WTC11 (cell line): ENCODE results near the gene CREB3. TPM values are rescaled to one million over a fixed set of nuclear protein-coding genes. Genes with fewer than 3 reads are reported as not detected.

Source experiments
- ATAC-seq: fragments of 200-7000 bp; cut with Tn5 transposase; 2 replicates; pipeline ENCODE4 v1.10.0; 2021; ENCODE audit warnings: mild to moderate bottlenecking, moderate library complexity
- CTCF ChIA-PET: fragments of 300-600 bp; sonication (Branson Sonifier 250); formaldehyde crosslinking; loops from one replicate; lab custom pipeline; 2021; ENCODE audit warnings: antibody characterized with exemption; lab: Charles Lee
- POLR2A ChIA-PET: fragments of 350-600 bp; sonication (Branson Sonifier 250); formaldehyde crosslinking; loops from one replicate; lab custom pipeline; 2021; ENCODE audit warnings: antibody characterized with exemption; lab: Charles Lee
- DNase-seq: peaks from one replicate; pipeline ENCODE4 v3.0.0; 2021; ENCODE audit warnings: low spot score
- H3K27ac Mint-ChIP-seq: 2 replicates; pipeline ENCODE4 v1.8.0; 2021; ENCODE audit warnings: mixed read lengths
- H3K27me3 Mint-ChIP-seq: 2 replicates; pipeline ENCODE4 v1.8.0; 2021; ENCODE audit warnings: low read depth, mild to moderate bottlenecking, moderate library complexity, mixed read lengths
- H3K36me3 Mint-ChIP-seq: 2 replicates; pipeline ENCODE4 v1.8.0; 2021; ENCODE audit warnings: mixed read lengths
- H3K4me1 Mint-ChIP-seq: 2 replicates; pipeline ENCODE4 v1.8.0; 2022; ENCODE audit warnings: mixed read lengths
- H3K4me3 Mint-ChIP-seq: 2 replicates; pipeline ENCODE4 v1.8.0; 2021; ENCODE audit warnings: mild to moderate bottlenecking, moderate library complexity, mixed read lengths
- H3K9me3 Mint-ChIP-seq: 2 replicates; pipeline ENCODE4 v1.8.0; 2021; ENCODE audit warnings: mixed read lengths
- ETV6 ChIP-seq: sonication (generic); formaldehyde crosslinking; IDR thresholded peaks from 2 replicates; pipeline ENCODE4 v1.8.1; 2022; ENCODE audit warnings: mild to moderate bottlenecking, missing genetic modification reagents
- FOXJ3 ChIP-seq: sonication (generic); formaldehyde crosslinking; IDR thresholded peaks from 2 replicates; pipeline ENCODE4 v1.9.0; 2021; ENCODE audit warnings: missing genetic modification reagents, mild to moderate bottlenecking, borderline replicate concordance
- FOXP1 ChIP-seq: sonication (generic); formaldehyde crosslinking; IDR thresholded peaks from 2 replicates; pipeline ENCODE4 v1.8.0; 2022; ENCODE audit warnings: missing genetic modification reagents, mild to moderate bottlenecking, moderate library complexity, borderline replicate concordance
- GTF2I ChIP-seq: fragments of 250-450 bp; sonication (Bioruptor Pico); conservative IDR thresholded peaks from 2 replicates; pipeline ENCODE4 v1.4.0; 2021; ENCODE audit warnings: mild to moderate bottlenecking
- HMGA2 ChIP-seq: fragments of 250-450 bp; sonication (Bioruptor Pico); IDR thresholded peaks from 2 replicates; pipeline ENCODE4 v1.4.0; 2021; ENCODE audit warnings: mild to moderate bottlenecking, moderate library complexity
- JUN ChIP-seq: sonication (generic); formaldehyde crosslinking; IDR thresholded peaks from 2 replicates; pipeline ENCODE4 v1.8.0; 2023; ENCODE audit warnings: mild to moderate bottlenecking, missing genetic modification reagents
- MXD4 ChIP-seq: fragments of 250-450 bp; sonication (Bioruptor Pico); IDR thresholded peaks from 2 replicates; pipeline ENCODE4 v1.8.0; 2021; ENCODE audit warnings: mild to moderate bottlenecking, moderate library complexity, borderline replicate concordance
- NFE2L1 ChIP-seq: sonication (generic); formaldehyde crosslinking; IDR thresholded peaks from 2 replicates; pipeline ENCODE4 v1.8.1; 2023; ENCODE audit warnings: missing genetic modification reagents
- NR3C1 ChIP-seq: sonication (generic); formaldehyde crosslinking; conservative IDR thresholded peaks from 2 replicates; pipeline ENCODE4 v1.8.1; 2023; ENCODE audit warnings: low read depth, mild to moderate bottlenecking, missing genetic modification reagents
- SMAD3 ChIP-seq: sonication (generic); formaldehyde crosslinking; IDR thresholded peaks from 2 replicates; pipeline ENCODE4 v1.8.0; 2022; ENCODE audit warnings: missing genetic modification reagents, mild to moderate bottlenecking, borderline replicate concordance
- SMAD4 ChIP-seq: sonication (generic); formaldehyde crosslinking; IDR thresholded peaks from 2 replicates; pipeline ENCODE4 v1.8.0; 2022; ENCODE audit warnings: mild to moderate bottlenecking, missing genetic modification reagents
- SOX15 ChIP-seq: fragments of 250-450 bp; sonication (Bioruptor Pico); IDR thresholded peaks from 2 replicates; pipeline ENCODE4 v1.9.0; 2021; ENCODE audit warnings: mild to moderate bottlenecking
- SP1 ChIP-seq: sonication (generic); formaldehyde crosslinking; conservative IDR thresholded peaks from 2 replicates; pipeline ENCODE4 v1.8.1; 2022; ENCODE audit warnings: missing genetic modification reagents
- TP53 ChIP-seq: sonication (generic); formaldehyde crosslinking; IDR thresholded peaks from 2 replicates; pipeline ENCODE4 v1.8.1; 2023; ENCODE audit warnings: mild to moderate bottlenecking, missing genetic modification reagents
- ZNF121 ChIP-seq: sonication (generic); formaldehyde crosslinking; IDR thresholded peaks from 2 replicates; pipeline ENCODE4 v1.8.0; 2023; ENCODE audit warnings: missing genetic modification reagents
- ZNF138 ChIP-seq: sonication (generic); formaldehyde crosslinking; conservative IDR thresholded peaks from 2 replicates; pipeline ENCODE4 v1.8.1; 2022; ENCODE audit warnings: mild to moderate bottlenecking, moderate library complexity, missing genetic modification reagents
- ZNF317 ChIP-seq: sonication (generic); formaldehyde crosslinking; IDR thresholded peaks from 2 replicates; pipeline ENCODE4 v1.8.1; 2023; ENCODE audit warnings: low read depth, mild to moderate bottlenecking, moderate library complexity, missing genetic modification reagents, borderline replicate concordance
- total RNA-seq: library from RNA; stranded (reverse); gene quantifications from 3 replicates; pipeline ENCODE4 v1.2.3, GENCODE V29; 2021
- TF ChIP-seq, protein P1 (sequence below): sonication (generic); formaldehyde crosslinking; IDR thresholded peaks from 2 replicates; pipeline ENCODE4 v1.8.1; 2023; ENCODE audit warnings: mild to moderate bottlenecking, missing genetic modification reagents
- TF ChIP-seq, protein P2 (sequence below): sonication (generic); formaldehyde crosslinking; IDR thresholded peaks from 2 replicates; pipeline ENCODE4 v1.8.1; 2023; ENCODE audit warnings: mild to moderate bottlenecking, missing genetic modification reagents
- TF ChIP-seq, protein P3 (sequence below): sonication (generic); formaldehyde crosslinking; IDR thresholded peaks from 2 replicates; pipeline ENCODE4 v1.8.1; 2022; ENCODE audit warnings: mild to moderate bottlenecking, missing genetic modification reagents, moderate library complexity, borderline replicate concordance
- TF ChIP-seq, protein P4 (sequence below): sonication (generic); formaldehyde crosslinking; IDR thresholded peaks from 2 replicates; pipeline ENCODE4 v1.8.0; 2022; ENCODE audit warnings: missing genetic modification reagents

The CREB3 gene
- total RNA-seq, 1 experiment from 2014 or later, result 21.4 TPM

DNA sequence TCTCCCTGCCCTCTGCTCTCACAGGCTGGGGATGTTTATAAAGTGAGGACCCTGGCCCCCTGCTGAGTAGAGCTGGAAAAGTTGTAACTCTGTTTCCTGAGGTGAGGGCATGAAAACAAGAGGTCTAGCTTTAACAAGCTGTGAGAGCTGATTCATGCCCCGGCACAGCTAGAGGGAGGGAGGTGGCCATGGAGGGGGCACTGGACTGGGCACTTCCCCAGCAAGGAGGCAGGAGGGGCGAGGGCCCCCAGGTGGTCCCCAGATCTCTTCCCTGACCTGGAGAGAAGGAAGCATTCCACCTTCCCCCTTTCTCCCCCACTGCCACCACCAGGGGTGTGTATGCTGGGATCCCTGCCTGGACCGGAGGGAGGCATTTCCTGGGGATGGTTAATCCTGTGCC is 21.8 kb downstream of the CREB3 start, which contains the start of gene MSMP:
Gene MSMP (minus strand): TSS at position 13 of the 400 bp plus-strand sequence. CDS start 147 bp downstream, outside the sequence.
- ChIA-PET POLR2A (no interaction called here), CTCF (interaction anchor here (1.4 to 3.1 kb wide), 3 partner anchors 23 to 128 kb away, joined by 3 to 27 read pairs (median 4); partner anchors contain the start of genes CREB3 and TLN1)
- Mint-ChIP-seq H3K9me3 (no peaks in the 10 kb centered on the region), H3K27me3 (no peaks in the 10 kb centered on the region), H3K4me1 (peaks cover 24% of the 10 kb centered on the region), H3K36me3 (peaks cover 21% of the 10 kb centered on the region), H3K27ac (no peak within 1 kb of the TSS), H3K4me3 (no peak within 1 kb of the TSS)
- no peak for ATAC-seq
- DNase-seq, result no peak
- TF ChIP-seq SOX15, result no peak
- TF ChIP-seq, protein P1, sequence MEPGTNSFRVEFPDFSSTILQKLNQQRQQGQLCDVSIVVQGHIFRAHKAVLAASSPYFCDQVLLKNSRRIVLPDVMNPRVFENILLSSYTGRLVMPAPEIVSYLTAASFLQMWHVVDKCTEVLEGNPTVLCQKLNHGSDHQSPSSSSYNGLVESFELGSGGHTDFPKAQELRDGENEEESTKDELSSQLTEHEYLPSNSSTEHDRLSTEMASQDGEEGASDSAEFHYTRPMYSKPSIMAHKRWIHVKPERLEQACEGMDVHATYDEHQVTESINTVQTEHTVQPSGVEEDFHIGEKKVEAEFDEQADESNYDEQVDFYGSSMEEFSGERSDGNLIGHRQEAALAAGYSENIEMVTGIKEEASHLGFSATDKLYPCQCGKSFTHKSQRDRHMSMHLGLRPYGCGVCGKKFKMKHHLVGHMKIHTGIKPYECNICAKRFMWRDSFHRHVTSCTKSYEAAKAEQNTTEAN (CRISPR knock-in tag), result no peak
- no peak for TF ChIP-seq SMAD4
- TF ChIP-seq SMAD3, result no peak
- TF ChIP-seq NR3C1 (CRISPR knock-in tag), result no peak
- TF ChIP-seq FOXJ3 (CRISPR knock-in tag), result no peak
- TF ChIP-seq MXD4 (CRISPR knock-in tag), result no peak
- no peak for TF ChIP-seq ETV6 (CRISPR knock-in tag)
- no peak for TF ChIP-seq FOXP1 (CRISPR knock-in tag)
- TF ChIP-seq SP1 (CRISPR knock-in tag), result no peak
- TF ChIP-seq, protein P2, sequence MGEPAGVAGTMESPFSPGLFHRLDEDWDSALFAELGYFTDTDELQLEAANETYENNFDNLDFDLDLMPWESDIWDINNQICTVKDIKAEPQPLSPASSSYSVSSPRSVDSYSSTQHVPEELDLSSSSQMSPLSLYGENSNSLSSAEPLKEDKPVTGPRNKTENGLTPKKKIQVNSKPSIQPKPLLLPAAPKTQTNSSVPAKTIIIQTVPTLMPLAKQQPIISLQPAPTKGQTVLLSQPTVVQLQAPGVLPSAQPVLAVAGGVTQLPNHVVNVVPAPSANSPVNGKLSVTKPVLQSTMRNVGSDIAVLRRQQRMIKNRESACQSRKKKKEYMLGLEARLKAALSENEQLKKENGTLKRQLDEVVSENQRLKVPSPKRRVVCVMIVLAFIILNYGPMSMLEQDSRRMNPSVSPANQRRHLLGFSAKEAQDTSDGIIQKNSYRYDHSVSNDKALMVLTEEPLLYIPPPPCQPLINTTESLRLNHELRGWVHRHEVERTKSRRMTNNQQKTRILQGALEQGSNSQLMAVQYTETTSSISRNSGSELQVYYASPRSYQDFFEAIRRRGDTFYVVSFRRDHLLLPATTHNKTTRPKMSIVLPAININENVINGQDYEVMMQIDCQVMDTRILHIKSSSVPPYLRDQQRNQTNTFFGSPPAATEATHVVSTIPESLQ (CRISPR knock-in tag), result no peak
- no peak for TF ChIP-seq ZNF121 (CRISPR knock-in tag)
- no peak for TF ChIP-seq JUN (CRISPR knock-in tag)
- no peak for TF ChIP-seq GTF2I (CRISPR knock-in tag)
- no peak for TF ChIP-seq ZNF317 (CRISPR knock-in tag)
- TF ChIP-seq, protein P3, sequence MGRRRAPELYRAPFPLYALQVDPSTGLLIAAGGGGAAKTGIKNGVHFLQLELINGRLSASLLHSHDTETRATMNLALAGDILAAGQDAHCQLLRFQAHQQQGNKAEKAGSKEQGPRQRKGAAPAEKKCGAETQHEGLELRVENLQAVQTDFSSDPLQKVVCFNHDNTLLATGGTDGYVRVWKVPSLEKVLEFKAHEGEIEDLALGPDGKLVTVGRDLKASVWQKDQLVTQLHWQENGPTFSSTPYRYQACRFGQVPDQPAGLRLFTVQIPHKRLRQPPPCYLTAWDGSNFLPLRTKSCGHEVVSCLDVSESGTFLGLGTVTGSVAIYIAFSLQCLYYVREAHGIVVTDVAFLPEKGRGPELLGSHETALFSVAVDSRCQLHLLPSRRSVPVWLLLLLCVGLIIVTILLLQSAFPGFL (CRISPR knock-in tag), result no peak
- TF ChIP-seq ZNF138 (CRISPR knock-in tag), result no peak
- TF ChIP-seq, protein P4, sequence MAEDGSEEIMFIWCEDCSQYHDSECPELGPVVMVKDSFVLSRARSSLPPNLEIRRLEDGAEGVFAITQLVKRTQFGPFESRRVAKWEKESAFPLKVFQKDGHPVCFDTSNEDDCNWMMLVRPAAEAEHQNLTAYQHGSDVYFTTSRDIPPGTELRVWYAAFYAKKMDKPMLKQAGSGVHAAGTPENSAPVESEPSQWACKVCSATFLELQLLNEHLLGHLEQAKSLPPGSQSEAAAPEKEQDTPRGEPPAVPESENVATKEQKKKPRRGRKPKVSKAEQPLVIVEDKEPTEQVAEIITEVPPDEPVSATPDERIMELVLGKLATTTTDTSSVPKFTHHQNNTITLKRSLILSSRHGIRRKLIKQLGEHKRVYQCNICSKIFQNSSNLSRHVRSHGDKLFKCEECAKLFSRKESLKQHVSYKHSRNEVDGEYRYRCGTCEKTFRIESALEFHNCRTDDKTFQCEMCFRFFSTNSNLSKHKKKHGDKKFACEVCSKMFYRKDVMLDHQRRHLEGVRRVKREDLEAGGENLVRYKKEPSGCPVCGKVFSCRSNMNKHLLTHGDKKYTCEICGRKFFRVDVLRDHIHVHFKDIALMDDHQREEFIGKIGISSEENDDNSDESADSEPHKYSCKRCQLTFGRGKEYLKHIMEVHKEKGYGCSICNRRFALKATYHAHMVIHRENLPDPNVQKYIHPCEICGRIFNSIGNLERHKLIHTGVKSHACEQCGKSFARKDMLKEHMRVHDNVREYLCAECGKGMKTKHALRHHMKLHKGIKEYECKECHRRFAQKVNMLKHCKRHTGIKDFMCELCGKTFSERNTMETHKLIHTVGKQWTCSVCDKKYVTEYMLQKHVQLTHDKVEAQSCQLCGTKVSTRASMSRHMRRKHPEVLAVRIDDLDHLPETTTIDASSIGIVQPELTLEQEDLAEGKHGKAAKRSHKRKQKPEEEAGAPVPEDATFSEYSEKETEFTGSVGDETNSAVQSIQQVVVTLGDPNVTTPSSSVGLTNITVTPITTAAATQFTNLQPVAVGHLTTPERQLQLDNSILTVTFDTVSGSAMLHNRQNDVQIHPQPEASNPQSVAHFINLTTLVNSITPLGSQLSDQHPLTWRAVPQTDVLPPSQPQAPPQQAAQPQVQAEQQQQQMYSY (CRISPR knock-in tag), result no peak

DNA sequence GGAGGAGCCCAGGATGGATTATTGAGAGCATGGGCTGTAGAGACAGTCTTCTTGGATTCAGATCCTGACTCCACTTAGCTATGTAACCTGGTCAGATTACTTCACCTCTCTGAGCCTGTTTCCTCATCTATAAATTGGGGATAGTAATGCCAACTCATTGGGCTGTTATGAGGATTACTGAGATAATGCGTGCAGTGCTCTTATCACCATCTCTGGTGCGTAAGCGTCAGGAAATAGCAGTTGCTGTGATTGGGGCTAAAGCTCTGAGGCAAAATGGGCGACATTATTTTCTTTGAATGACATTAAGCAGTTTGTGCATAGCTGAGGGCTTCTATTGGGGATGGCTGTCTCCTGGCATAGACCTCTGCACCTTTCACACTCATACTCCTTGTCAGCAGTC is 22.6 kb downstream of the CREB3 start:
- H3K27me3 Mint-ChIP-seq, result no peaks in the 10 kb centered on the region
- no peak overlapping the region for H3K27ac Mint-ChIP-seq
- no peak for ATAC-seq
- H3K4me3 Mint-ChIP-seq, result no peak overlapping the region
- no peaks in the 10 kb centered on the region for H3K9me3 Mint-ChIP-seq
- peaks cover 21% of the 10 kb centered on the region for H3K36me3 Mint-ChIP-seq
- H3K4me1 Mint-ChIP-seq, result peaks cover 26% of the 10 kb centered on the region
- CTCF ChIA-PET, result interaction anchor here (1.4 to 3.1 kb wide), 4 partner anchors 23 to 127 kb away, joined by 3 to 27 read pairs (median 14); partner anchors contain the start of genes CREB3 and TLN1
- TF ChIP-seq NFE2L1 (no peak), FOXJ3 (CRISPR knock-in tag) (no peak), HMGA2 (CRISPR knock-in tag) (no peak), TP53 (CRISPR knock-in tag) (no peak)
- DNase-seq, result no peak
- POLR2A ChIA-PET, result no interaction called here
